Prostate gland (tissue), 2 donors: ENCODE results near the gene KARS1. TPM values are rescaled to one million over a fixed set of nuclear protein-coding genes. Genes with fewer than 3 reads are reported as not detected.

ENCODE experiments used
- DNase-seq: peaks from one replicate; pipeline ENCODE4 v3.0.0-alpha.2; 2019; ENCODE audit warnings: low spot score
- H3K27ac ChIP-seq, 2 donors: fragments of 200-600 bp; sonication (generic); 2 replicates each; pipeline ENCODE4 v1.5.1; 2017 to 2019
- H3K27me3 ChIP-seq: fragments of 200-600 bp; sonication (generic); replicated peaks from 2 replicates; pipeline ENCODE4 v1.5.1; 2019; ENCODE audit not compliant: insufficient read depth
- H3K36me3 ChIP-seq, 2 donors: fragments of 200-600 bp; sonication (generic); 1 replicate in 1 of 2; 2 replicates in 1 of 2; pipeline versions ENCODE4 v1.5.1 to v1.8.1; 2017 to 2019
- H3K4me1 ChIP-seq: fragments of 200-600 bp; sonication (generic); replicated peaks from 2 replicates; pipeline ENCODE4 v1.5.1; 2019
- H3K4me3 ChIP-seq, 2 donors: fragments of 200-600 bp; sonication (generic); 2 replicates each; pipeline ENCODE4 v1.5.1; 2017 to 2019
- H3K9me3 ChIP-seq: fragments of 200-600 bp; sonication (generic); 2 replicates; pipeline ENCODE4 v1.5.1; 2017
- POLR2A ChIP-seq: fragments of 450-650 bp; IDR thresholded peaks from one replicate; pipeline ENCODE4 v1.6.1; 2016; ENCODE audit warnings: antibody characterized with exemption, mild to moderate bottlenecking
- POLR2AphosphoS5 ChIP-seq: sonication (generic); formaldehyde crosslinking; IDR thresholded peaks from one replicate; pipeline ENCODE4 v1.6.1; 2017; ENCODE audit warnings: antibody characterized with exemption
- WGBS: methylation state at CpG from one replicate; pipeline ENCODE4 v1.1.5; 2018; 5-methylcytosine and 5-hydroxymethylcytosine counted together
- intact Hi-C: fragments of 100-400 bp; cut with DNase I; formaldehyde crosslinking; loops from one replicate; pipeline ENCODE4 v1.14.2; 2022
- total RNA-seq, 2 donors: library from RNA; depleted of rRNA; stranded (reverse); fragments of >200 nt; gene quantifications; one replicate each; pipeline ENCODE4 v1.1.0, GENCODE V29; 2016
- TF ChIP-seq, protein P1 (sequence below), 4 experiments: fragments of 200-600 bp in 2 of 4; fragments of 450-650 bp in 2 of 4; sonication (generic) in 2 of 4; IDR thresholded peaks; 1 replicate in 3 of 4; 2 replicates in 1 of 4; pipeline ENCODE4 v1.5.1; 2016 to 2019; ENCODE audit warnings: antibody characterized with exemption in 4 of 4, mild to moderate bottlenecking in 2 of 4, moderate library complexity in 2 of 4

KARS1 gene
- total RNA-seq, 2 donors from 2014 or later: 89.4 to 145 TPM

DNA sequence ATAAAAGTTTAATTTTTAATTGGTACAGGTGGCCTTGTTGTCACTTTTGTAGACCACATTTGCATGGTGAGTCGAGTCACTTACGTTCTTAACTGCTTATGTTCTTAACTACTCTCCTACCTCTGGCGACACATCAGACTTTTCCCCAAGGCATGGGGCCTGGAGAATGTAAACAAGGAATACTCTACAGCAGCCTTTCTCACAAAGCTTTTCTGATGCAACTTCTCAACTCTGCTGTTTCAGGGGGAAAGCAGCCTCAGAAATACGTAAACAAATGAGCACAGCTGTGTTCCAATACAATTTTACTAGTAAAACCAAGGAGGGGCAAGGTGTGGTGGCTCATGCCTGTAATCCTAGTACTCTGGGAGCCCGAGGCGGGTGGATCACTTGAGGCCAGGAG is 6.9 kb downstream of the KARS1 start:
- Histone ChIP-seq H3K9me3 (no peaks in the 10 kb centered on the region), H3K36me3 (peaks cover 0 to 21% of the 10 kb centered on the region in 2 donors), H3K4me3 (no peak overlapping the region), H3K27me3 (no peaks in the 10 kb centered on the region), H3K27ac (no peak overlapping the region), H3K4me1 (peaks cover 4% of the 10 kb centered on the region)
- 71% methylated on average over 6 of the region's 6 CpGs for WGBS
- intact Hi-C loops: no loop called here
- no peak for DNase-seq
- TF ChIP-seq POLR2AphosphoS5: no peak
- no peak for TF ChIP-seq POLR2A
- TF ChIP-seq, protein P1, sequence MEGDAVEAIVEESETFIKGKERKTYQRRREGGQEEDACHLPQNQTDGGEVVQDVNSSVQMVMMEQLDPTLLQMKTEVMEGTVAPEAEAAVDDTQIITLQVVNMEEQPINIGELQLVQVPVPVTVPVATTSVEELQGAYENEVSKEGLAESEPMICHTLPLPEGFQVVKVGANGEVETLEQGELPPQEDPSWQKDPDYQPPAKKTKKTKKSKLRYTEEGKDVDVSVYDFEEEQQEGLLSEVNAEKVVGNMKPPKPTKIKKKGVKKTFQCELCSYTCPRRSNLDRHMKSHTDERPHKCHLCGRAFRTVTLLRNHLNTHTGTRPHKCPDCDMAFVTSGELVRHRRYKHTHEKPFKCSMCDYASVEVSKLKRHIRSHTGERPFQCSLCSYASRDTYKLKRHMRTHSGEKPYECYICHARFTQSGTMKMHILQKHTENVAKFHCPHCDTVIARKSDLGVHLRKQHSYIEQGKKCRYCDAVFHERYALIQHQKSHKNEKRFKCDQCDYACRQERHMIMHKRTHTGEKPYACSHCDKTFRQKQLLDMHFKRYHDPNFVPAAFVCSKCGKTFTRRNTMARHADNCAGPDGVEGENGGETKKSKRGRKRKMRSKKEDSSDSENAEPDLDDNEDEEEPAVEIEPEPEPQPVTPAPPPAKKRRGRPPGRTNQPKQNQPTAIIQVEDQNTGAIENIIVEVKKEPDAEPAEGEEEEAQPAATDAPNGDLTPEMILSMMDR (IDR thresholded peaks at IDR 0.05): no peak

DNA sequence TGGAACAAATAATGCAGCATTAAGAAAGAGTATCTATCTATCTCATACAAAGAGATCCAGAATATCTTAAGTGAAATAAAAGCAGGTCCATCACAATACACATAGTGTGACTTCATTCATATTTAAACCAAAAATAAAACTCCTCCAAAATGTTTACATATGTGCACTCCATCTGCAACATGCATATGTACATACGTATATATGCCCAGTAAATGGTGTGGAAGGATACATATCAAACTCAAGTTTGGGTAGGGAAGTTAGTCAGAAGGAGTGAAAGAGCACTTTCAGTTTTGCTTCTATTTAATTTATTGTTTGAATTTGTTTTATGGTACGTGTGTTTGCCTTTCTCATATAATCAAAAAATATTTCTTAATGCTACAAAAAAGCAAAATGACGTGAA is 12.4 kb downstream of the KARS1 start:
- Histone ChIP-seq H3K27me3 (no peaks in the 10 kb centered on the region), H3K4me3 (no peak overlapping the region), H3K36me3 (peaks cover 20 to 34% of the 10 kb centered on the region in 2 donors), H3K27ac (no peak overlapping the region), H3K4me1 (no peaks in the 10 kb centered on the region), H3K9me3 (no peaks in the 10 kb centered on the region)
- intact Hi-C loops: no loop called here
- TF ChIP-seq POLR2AphosphoS5: no peak
- TF ChIP-seq POLR2A: no peak
- TF ChIP-seq, protein P1 (IDR thresholded peaks at IDR 0.05): no peak
- WGBS: 84% methylated on average over 3 of the region's 3 CpGs
- no peak for DNase-seq

DNA sequence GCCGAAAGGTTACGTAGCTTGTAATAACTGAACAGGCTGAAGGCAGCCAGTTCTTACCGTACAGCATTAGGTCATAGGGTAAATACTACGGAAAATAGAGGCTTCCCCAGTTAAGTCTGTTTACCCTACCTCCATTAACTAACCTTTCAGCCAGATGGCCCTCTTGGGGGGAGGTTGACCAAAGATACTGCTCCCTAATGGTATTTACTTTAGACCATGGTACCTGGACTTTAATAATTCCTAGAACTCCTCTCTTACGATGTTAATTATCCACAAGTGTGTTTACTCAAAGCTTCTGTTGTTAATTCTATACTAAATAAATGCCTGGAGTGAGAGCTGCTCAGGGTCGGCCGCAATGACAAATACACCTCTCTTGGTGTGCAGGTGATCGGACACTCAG is 14.6 kb downstream of the KARS1 start:
- WGBS: 74% methylated on average over 8 of the region's 8 CpGs
- peaks cover 31 to 45% of the 10 kb centered on the region in 2 donors for H3K36me3 ChIP-seq
- DNase-seq: no peak
- no peak overlapping the region for H3K4me3 ChIP-seq
- H3K9me3 ChIP-seq: no peaks in the 10 kb centered on the region
- no peaks in the 10 kb centered on the region for H3K27me3 ChIP-seq
- no peak overlapping the region for H3K27ac ChIP-seq
- H3K4me1 ChIP-seq: no peaks in the 10 kb centered on the region
- TF ChIP-seq POLR2AphosphoS5 (no peak), POLR2A (no peak)
- TF ChIP-seq, protein P1 (IDR thresholded peaks at IDR 0.05): no peak
- intact Hi-C loops: no loop called here

DNA sequence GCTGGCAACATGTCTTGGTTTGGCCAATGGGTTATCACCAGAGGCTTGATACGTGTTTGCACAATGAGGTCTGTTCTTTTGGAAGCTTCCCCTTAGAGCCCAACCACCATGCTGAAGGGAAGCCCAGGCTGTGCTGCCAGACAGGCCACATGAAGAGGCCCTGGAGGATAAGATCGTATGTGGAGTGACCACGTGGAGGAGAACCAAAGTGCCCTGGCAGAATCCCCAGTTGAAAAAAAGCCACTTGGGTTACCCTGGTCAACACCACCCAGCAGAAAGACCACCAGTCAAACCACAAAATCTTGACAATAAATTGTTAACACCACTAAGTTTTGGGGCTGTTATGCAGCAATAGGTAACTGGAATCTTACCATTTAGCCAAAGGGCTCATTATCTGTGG is 17.4 kb downstream of the KARS1 start:
- Histone ChIP-seq H3K27me3 (no peaks in the 10 kb centered on the region), H3K4me3 (no peak overlapping the region), H3K9me3 (no peaks in the 10 kb centered on the region), H3K27ac (no peak overlapping the region), H3K36me3 (peaks cover 32 to 36% of the 10 kb centered on the region in 2 donors), H3K4me1 (no peaks in the 10 kb centered on the region)
- 79% methylated on average over 3 of the region's 3 CpGs for WGBS
- no peak for TF ChIP-seq POLR2AphosphoS5
- no peak for TF ChIP-seq POLR2A
- TF ChIP-seq, protein P1 (IDR thresholded peaks at IDR 0.05): no peak
- no peak for DNase-seq
- intact Hi-C loops: no loop called here

DNA sequence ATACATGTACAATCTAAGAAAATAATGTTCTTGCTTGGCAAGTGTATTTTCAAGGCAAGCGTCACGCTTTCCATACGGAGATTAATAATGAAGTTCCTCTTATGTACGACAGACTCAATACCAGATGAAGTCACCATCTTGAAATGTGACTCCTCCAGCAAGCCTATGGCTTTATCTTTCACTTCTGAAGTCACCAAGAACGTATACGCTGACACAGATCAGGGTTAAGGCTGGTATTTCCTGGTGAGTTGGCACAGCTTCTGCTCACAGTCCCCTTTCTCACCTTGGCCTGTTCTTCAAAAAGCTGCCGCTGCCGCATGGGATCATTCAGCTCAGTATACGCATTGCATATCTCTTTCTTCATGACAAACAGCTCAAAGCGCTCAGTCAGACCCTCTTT is 18.3 kb downstream of the KARS1 start:
- H3K4me3 ChIP-seq: no peak overlapping the region
- WGBS: 93% methylated on average over 10 of the region's 10 CpGs
- no peaks in the 10 kb centered on the region for H3K4me1 ChIP-seq
- TF ChIP-seq, protein P1 (IDR thresholded peaks at IDR 0.05): no peak
- TF ChIP-seq POLR2AphosphoS5: no peak
- TF ChIP-seq POLR2A: no peak
- peaks cover 32 to 33% of the 10 kb centered on the region in 2 donors for H3K36me3 ChIP-seq
- H3K27ac ChIP-seq: no peak overlapping the region
- H3K27me3 ChIP-seq: no peaks in the 10 kb centered on the region
- no peaks in the 10 kb centered on the region for H3K9me3 ChIP-seq
- DNase-seq: no peak
- intact Hi-C loops: loop anchor here (10.0 kb wide), 2 partner anchors 114 to 154 kb away; no protein-coding TSS in a partner anchor
